Right lobe of liver (tissue), 6 donors: ENCODE data around the gene CMTM5. TPM values are rescaled to one million over a fixed set of nuclear protein-coding genes. Genes with fewer than 3 reads are reported as not detected.

ENCODE experiments used
- ATAC-seq, 4 donors: fragments of 200-7000 bp; cut with Tn5 transposase; one replicate each; pipeline ENCODE4 v1.9.1; 2020; ENCODE audit warnings: mild to moderate bottlenecking in 4 of 4, moderate library complexity in 4 of 4
- DNase-seq, 3 donors: peaks; one replicate each; pipeline ENCODE4 v3.0.0-alpha.2; 2020
- H3K27ac ChIP-seq, 3 donors: fragments of 200-600 bp; one replicate each; pipeline ENCODE4 v1.8.0; 2022
- H3K27me3 ChIP-seq, 2 donors: fragments of 200-600 bp; one replicate each; pipeline ENCODE4 v1.8.0; 2022
- H3K36me3 ChIP-seq, 4 donors: fragments of 200-600 bp; sonication (generic) in 1 of 4; one replicate each; pipeline versions ENCODE4 v1.5.1 to v1.8.0; 2017 to 2022; ENCODE audit warnings: control low read depth in 1 of 4
- H3K4me1 ChIP-seq, 4 donors: fragments of 200-600 bp; sonication (generic) in 1 of 4; one replicate each; pipeline versions ENCODE4 v1.5.1 to v1.8.0; 2017 to 2022; ENCODE audit warnings: control low read depth in 1 of 4
- H3K4me3 ChIP-seq, 3 donors: fragments of 200-600 bp; one replicate each; pipeline ENCODE4 v1.8.0; 2022
- H3K9me3 ChIP-seq, 4 donors: fragments of 200-600 bp; sonication (generic) in 1 of 4; one replicate each; pipeline versions ENCODE4 v1.5.1 to v1.8.0; 2017 to 2022; ENCODE audit warnings: control low read depth in 1 of 4
- POLR2A ChIP-seq: fragments of 450-650 bp; IDR thresholded peaks from one replicate; pipeline ENCODE4 v1.6.1; 2017; ENCODE audit warnings: antibody characterized with exemption, mild to moderate bottlenecking
- WGBS: methylation state at CpG from one replicate; pipeline ENCODE4 v1.1.6; 2018; ENCODE audit warnings: low coverage, low lambda C conversion rate; ENCODE audit not compliant: insufficient coverage; ENCODE audit errors: missing lambda C conversion rate; 5-methylcytosine and 5-hydroxymethylcytosine counted together
- intact Hi-C, 2 donors: fragments of 100-400 bp; cut with DNase I; formaldehyde crosslinking; loops; one replicate each; pipeline versions ENCODE4 v1.11.2 to v1.14.1; 2022
- total RNA-seq, 6 experiments: library from RNA; depleted of rRNA in 2 of 6; stranded (reverse); fragments of >200 nt in 2 of 6; fragmentation: NEBNext Ultra II Directional in 3 of 6; extraction: Animal tissue kit (Norgen Biotek cat#: 25700) in 3 of 6; gene quantifications; one replicate each; pipeline versions ENCODE4 v1.1.0 to v1.2.4, GENCODE V29; 2016 to 2023
- TF ChIP-seq, protein P1 (sequence below), 4 donors: fragments of 200-600 bp in 3 of 4; fragments of 450-650 bp in 1 of 4; IDR thresholded peaks; one replicate each; pipeline versions ENCODE4 v1.5.1 to v1.8.0; 2016 to 2022; ENCODE audit warnings: antibody characterized with exemption in 4 of 4, mild to moderate bottlenecking in 2 of 4
- donor health status: DM: no; HTN: yes; CAD: no.
- donor health status: DM: no; HTN: no; CAD: no.
- donor health status: DM: no; HTN: no; CAD: no.
- donor health status: DM: no; HTN: yes; CAD: no.
- donor health status: DM: no; HTN: yes; CAD: no.

CMTM5 gene
- total RNA-seq, 6 experiments from 2014 or later = 0.32 to 0.49 TPM; not detected in 4

DNA sequence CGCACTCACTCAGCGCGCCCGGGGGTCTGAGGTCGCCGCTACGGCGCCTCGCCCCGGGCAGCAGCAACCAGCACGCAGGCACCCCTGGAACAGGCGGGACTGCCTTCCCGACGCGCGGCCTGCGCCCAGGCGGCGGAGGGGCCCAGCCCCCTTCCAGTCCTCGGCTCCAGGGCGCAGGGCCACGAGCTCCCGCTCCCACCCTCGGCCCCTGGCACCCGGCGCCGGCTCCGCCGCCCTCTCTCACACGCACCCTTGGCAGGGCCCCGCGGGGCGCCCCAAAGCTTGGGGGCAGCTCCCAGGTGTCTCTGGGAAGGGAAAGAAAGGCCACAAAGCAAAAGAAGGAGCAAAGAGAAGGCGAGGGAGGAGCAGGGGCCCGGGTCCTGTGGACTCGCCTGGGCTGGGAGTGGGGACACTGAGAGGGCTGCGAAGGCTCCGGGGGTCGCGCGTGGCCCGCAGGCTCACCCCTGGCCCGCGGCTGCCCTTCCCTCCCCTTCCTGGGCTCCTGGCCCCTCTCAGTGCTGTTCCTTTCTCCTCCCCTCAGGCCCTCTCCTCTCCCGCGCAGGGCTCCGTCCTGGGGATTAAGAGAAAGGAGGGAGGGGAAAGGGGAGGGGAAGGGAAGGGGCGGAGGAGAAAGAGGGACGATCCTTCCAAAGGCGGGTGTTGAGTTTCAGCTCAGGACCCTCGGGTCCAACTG is 11.0 kb upstream of the CMTM5 start:
- WGBS = 0% methylated on average over 21 of the region's 51 CpGs
- DNase-seq (no peak), ATAC-seq (peak; percentile 30 to 53 (median 44))
- Histone ChIP-seq H3K27me3 (peaks cover 0 to 16% of the 10 kb centered on the region in 2 donors), H3K9me3 (no peaks in the 10 kb centered on the region), H3K4me1 (peaks cover 0 to 12% (median 0%) of the 10 kb centered on the region in 4 donors), H3K4me3 (peak overlapping the region in 2 of 3 donors; percentile 14 to 35), H3K36me3 (no peaks in the 10 kb centered on the region), H3K27ac (peak overlapping the region; percentile 31 to 47 (median 47))
- TF ChIP-seq, protein P1, sequence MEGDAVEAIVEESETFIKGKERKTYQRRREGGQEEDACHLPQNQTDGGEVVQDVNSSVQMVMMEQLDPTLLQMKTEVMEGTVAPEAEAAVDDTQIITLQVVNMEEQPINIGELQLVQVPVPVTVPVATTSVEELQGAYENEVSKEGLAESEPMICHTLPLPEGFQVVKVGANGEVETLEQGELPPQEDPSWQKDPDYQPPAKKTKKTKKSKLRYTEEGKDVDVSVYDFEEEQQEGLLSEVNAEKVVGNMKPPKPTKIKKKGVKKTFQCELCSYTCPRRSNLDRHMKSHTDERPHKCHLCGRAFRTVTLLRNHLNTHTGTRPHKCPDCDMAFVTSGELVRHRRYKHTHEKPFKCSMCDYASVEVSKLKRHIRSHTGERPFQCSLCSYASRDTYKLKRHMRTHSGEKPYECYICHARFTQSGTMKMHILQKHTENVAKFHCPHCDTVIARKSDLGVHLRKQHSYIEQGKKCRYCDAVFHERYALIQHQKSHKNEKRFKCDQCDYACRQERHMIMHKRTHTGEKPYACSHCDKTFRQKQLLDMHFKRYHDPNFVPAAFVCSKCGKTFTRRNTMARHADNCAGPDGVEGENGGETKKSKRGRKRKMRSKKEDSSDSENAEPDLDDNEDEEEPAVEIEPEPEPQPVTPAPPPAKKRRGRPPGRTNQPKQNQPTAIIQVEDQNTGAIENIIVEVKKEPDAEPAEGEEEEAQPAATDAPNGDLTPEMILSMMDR (IDR thresholded peaks at IDR 0.05) = no peak
- TF ChIP-seq POLR2A = no peak
- intact Hi-C loops = no loop called here

DNA sequence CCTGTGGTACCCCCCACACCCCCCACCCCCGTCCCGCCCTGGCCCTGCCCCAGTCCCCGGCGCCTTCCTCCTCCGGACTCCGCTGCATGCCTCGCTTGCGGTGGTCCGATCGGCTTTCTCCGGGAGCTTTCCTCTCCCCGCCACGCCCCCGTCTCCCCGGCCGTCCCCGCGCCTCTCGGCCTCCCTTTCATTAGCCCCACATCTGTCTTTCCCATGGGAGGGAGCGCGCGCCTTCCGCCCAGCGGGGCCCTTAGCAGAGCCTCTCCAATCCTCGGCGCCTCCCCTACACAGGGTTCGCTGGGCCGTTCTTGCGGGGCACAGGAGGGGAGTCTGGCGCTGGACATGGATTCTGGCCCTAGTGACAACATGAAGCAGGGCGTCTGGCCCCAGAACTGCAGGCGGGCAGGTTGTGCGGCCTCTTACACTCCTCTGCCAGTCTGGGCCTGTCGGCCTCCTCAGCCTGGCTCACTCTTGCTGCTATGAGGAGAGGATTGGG is 10.4 kb upstream of the CMTM5 start:
- Histone ChIP-seq H3K4me3 (peak overlapping the region in 2 of 3 donors; percentile 14 to 35), H3K4me1 (peaks cover 0 to 12% (median 0%) of the 10 kb centered on the region in 4 donors), H3K27me3 (peaks cover 0 to 16% of the 10 kb centered on the region in 2 donors), H3K36me3 (no peaks in the 10 kb centered on the region), H3K27ac (peak overlapping the region in 1 of 3 donors; percentile 37), H3K9me3 (no peaks in the 10 kb centered on the region)
- intact Hi-C loops = no loop called here
- WGBS = 9% methylated on average over 14 of the region's 34 CpGs
- DNase-seq (peak in 1 of 3 donors; percentile 55), ATAC-seq (peak; percentile 28 to 56 (median 34))
- TF ChIP-seq POLR2A = no peak
- TF ChIP-seq, protein P1 (IDR thresholded peaks at IDR 0.05) = no peak

DNA sequence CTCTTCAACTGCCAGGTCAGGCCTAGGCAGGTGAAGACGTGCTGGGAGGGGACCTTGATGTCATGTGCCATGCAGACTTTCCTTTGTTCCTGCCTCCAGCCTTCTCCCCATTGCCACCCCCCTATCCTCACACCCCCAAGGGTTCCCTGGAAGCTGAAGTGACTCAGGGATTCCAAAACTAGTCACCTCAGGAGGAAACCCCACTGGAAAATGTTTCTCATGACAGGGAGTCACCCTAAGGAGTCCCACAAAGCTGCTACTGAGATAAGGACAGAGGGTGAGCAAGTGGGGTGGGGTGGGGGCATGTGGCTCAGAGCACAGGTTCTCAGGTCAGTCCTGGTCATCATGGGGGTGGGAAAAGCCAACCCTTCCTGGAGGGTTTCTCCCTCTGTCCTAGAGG is 6.6 kb upstream of the CMTM5 start:
- peaks cover 0 to 9% of the 10 kb centered on the region in 2 donors for H3K27me3 ChIP-seq
- intact Hi-C loops = loop anchor here in 1 of 2 donors (10.0 kb wide), 1 partner anchor 105 kb away; no protein-coding TSS in a partner anchor
- ATAC-seq (no peak), DNase-seq (no peak)
- no peaks in the 10 kb centered on the region for H3K36me3 ChIP-seq
- H3K4me1 ChIP-seq = peaks cover 0 to 6% (median 0%) of the 10 kb centered on the region in 4 donors
- no peaks in the 10 kb centered on the region for H3K9me3 ChIP-seq
- no peak overlapping the region for H3K4me3 ChIP-seq
- TF ChIP-seq POLR2A = no peak
- TF ChIP-seq, protein P1 (IDR thresholded peaks at IDR 0.05) = no peak
- no peak overlapping the region for H3K27ac ChIP-seq
- WGBS = 20% methylated on average over 1 of the region's 1 CpG

DNA sequence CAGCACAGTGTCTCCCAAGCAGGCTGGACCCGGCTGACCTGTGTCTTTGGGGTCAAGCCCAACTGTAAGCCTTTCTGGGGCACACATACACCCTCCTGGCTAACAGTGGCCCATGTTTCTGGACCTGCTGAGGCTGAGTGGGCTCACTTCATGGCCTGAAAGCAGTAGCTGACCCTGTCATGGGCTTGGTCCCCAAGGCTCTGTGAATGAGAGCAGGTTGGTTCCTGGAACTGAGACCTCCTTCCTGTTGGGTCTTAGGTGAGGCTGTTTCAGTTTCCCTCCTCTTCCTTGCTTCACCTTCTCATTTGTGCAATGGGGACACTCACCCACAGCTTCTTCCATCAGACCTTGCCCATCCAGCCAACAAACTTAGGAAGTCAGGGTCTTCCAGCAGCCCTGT is 5.0 kb upstream of the CMTM5 start:
- no peak for DNase-seq
- no peaks in the 10 kb centered on the region for H3K27me3 ChIP-seq

More for the DNA sequence above, 5.0 kb upstream of the CMTM5 start:
- H3K36me3 ChIP-seq = no peaks in the 10 kb centered on the region
- TF ChIP-seq, protein P1 (IDR thresholded peaks at IDR 0.05) = no peak
- TF ChIP-seq POLR2A = no peak
- no peak overlapping the region for H3K27ac ChIP-seq
- intact Hi-C loops = loop anchor here in 1 of 2 donors (10.0 kb wide), 1 partner anchor 107 kb away; no protein-coding TSS in a partner anchor
- H3K4me1 ChIP-seq = no peaks in the 10 kb centered on the region
- no peak for ATAC-seq
- H3K4me3 ChIP-seq = no peak overlapping the region
- H3K9me3 ChIP-seq = no peaks in the 10 kb centered on the region
- no CpG with 5 or more reads among the region's 1 CpG for WGBS
